Uterus (tissue), 4 donors: ENCODE measurements around the gene KRT86. TPM values are rescaled to one million over a fixed set of nuclear protein-coding genes. Genes with fewer than 3 reads are reported as not detected.

ENCODE experiments used
- DNase-seq, 2 donors: peaks; one replicate each; pipeline ENCODE4 v3.0.0-alpha.2; 2019 to 2020
- H3K27ac ChIP-seq, 2 donors: fragments of 200-600 bp; sonication (generic); 1 replicate in 1 of 2; 2 replicates in 1 of 2; pipeline ENCODE4 v1.5.1; 2016 to 2018
- H3K27me3 ChIP-seq, 2 donors: fragments of 200-600 bp; sonication (generic); one replicate each; pipeline ENCODE4 v1.5.1; 2018 to 2019; ENCODE audit warnings: control low read depth in 1 of 2
- H3K36me3 ChIP-seq, 2 donors: fragments of 200-600 bp; sonication (generic); one replicate each; pipeline ENCODE4 v1.5.1; 2019; ENCODE audit warnings: control low read depth in 1 of 2
- H3K4me1 ChIP-seq, 2 donors: fragments of 200-600 bp; sonication (generic); one replicate each; pipeline ENCODE4 v1.5.1; 2018 to 2019; ENCODE audit warnings: control low read depth in 1 of 2
- H3K4me3 ChIP-seq, 2 donors: fragments of 200-600 bp; sonication (generic); 1 replicate in 1 of 2; 2 replicates in 1 of 2; pipeline ENCODE4 v1.5.1; 2018 to 2019; ENCODE audit warnings: mild to moderate bottlenecking in 1 of 2
- H3K9me3 ChIP-seq, 2 donors: fragments of 200-600 bp; sonication (generic); one replicate each; pipeline ENCODE4 v1.5.1; 2019; ENCODE audit warnings: control low read depth in 1 of 2
- CTCF ChIP-seq, 4 experiments: fragments of 200-600 bp in 2 of 4; fragments of 450-650 bp in 2 of 4; sonication (generic) in 2 of 4; IDR thresholded peaks; one replicate each; pipeline ENCODE4 v1.5.1; 2016 to 2019; ENCODE audit warnings: antibody characterized with exemption in 4 of 4, mild to moderate bottlenecking in 2 of 4, moderate library complexity in 1 of 4
- POLR2A ChIP-seq, 2 donors: fragments of 450-650 bp; IDR thresholded peaks; one replicate each; pipeline ENCODE4 v1.6.1; 2016; ENCODE audit warnings: antibody characterized with exemption in 2 of 2, mild to moderate bottlenecking in 1 of 2, moderate library complexity in 1 of 2
- intact Hi-C: fragments of 100-400 bp; cut with DNase I; formaldehyde crosslinking; loops from one replicate; pipeline ENCODE4 v1.15.1; 2023; ENCODE audit warnings: low total_unique reads
- total RNA-seq, 4 donors: library from RNA; depleted of rRNA in 3 of 4; stranded (reverse); fragments of >200 nt in 3 of 4; gene quantifications; one replicate each; pipeline versions ENCODE4 v1.1.0 to v1.2.4, GENCODE V29; 2014 to 2023
- donor health status: DM: yes; HTN: yes; CAD: no.

The KRT86 gene
- total RNA-seq, 4 donors from 2014 or later, result 0.35 TPM; not detected in 3

- no peaks in the 10 kb centered on the region for H3K4me1 ChIP-seq
- H3K27me3 ChIP-seq, result peaks cover 0 to 3% of the 10 kb centered on the region in 2 donors
- no peak overlapping the region for H3K4me3 ChIP-seq
- no peak for DNase-seq
- H3K9me3 ChIP-seq, result no peaks in the 10 kb centered on the region
- intact Hi-C loops, result no loop called here
- TF ChIP-seq CTCF (IDR thresholded peaks at IDR 0.05) (no peak), POLR2A (IDR thresholded peaks at IDR 0.05) (no peak)
- H3K36me3 ChIP-seq, result no peaks in the 10 kb centered on the region
- no peak overlapping the region for H3K27ac ChIP-seq
These were observed 45.5 kb upstream of the KRT86 start for GRCh38 chr12:52228931-52229330.

- Histone ChIP-seq H3K4me1 (no peaks in the 10 kb centered on the region), H3K27me3 (peaks cover 0 to 3% of the 10 kb centered on the region in 2 donors), H3K4me3 (no peak overlapping the region), H3K27ac (no peak overlapping the region), H3K9me3 (no peaks in the 10 kb centered on the region), H3K36me3 (no peaks in the 10 kb centered on the region)
- intact Hi-C loops, result no loop called here
- DNase-seq, result no peak
- TF ChIP-seq POLR2A (IDR thresholded peaks at IDR 0.05), result no peak
- TF ChIP-seq CTCF (IDR thresholded peaks at IDR 0.05), result no peak
These were observed 44.6 kb upstream of the KRT86 start for GRCh38 chr12:52229836-52230343.

GRCh38 chr12:52230364-52231281 is 43.8 kb upstream of the KRT86 start:
- Histone ChIP-seq H3K4me3 (no peak overlapping the region), H3K9me3 (no peaks in the 10 kb centered on the region), H3K4me1 (no peaks in the 10 kb centered on the region), H3K27me3 (peaks cover 0 to 3% of the 10 kb centered on the region in 2 donors), H3K36me3 (no peaks in the 10 kb centered on the region), H3K27ac (no peak overlapping the region)
- intact Hi-C loops, result no loop called here
- no peak for DNase-seq
- TF ChIP-seq CTCF (IDR thresholded peaks at IDR 0.05) (no peak), POLR2A (IDR thresholded peaks at IDR 0.05) (no peak)

GRCh38 chr12:52231305-52232202 is 42.9 kb upstream of the KRT86 start:
- Histone ChIP-seq H3K27me3 (peaks cover 0 to 3% of the 10 kb centered on the region in 2 donors), H3K36me3 (no peaks in the 10 kb centered on the region), H3K4me3 (no peak overlapping the region), H3K27ac (no peak overlapping the region), H3K9me3 (no peaks in the 10 kb centered on the region), H3K4me1 (no peaks in the 10 kb centered on the region)
- TF ChIP-seq POLR2A (IDR thresholded peaks at IDR 0.05), result no peak
- no peak for TF ChIP-seq CTCF (IDR thresholded peaks at IDR 0.05)
- intact Hi-C loops, result no loop called here
- no peak for DNase-seq
